Measurements from ENCODE around the gene NPIPA8. TPM values are rescaled to one million over a fixed set of nuclear protein-coding genes. Genes with fewer than 3 reads are reported as not detected.

NPIPA8 gene
- 1.6 and 10.4 TPM in 2 replicates for total RNA-seq

DNA sequence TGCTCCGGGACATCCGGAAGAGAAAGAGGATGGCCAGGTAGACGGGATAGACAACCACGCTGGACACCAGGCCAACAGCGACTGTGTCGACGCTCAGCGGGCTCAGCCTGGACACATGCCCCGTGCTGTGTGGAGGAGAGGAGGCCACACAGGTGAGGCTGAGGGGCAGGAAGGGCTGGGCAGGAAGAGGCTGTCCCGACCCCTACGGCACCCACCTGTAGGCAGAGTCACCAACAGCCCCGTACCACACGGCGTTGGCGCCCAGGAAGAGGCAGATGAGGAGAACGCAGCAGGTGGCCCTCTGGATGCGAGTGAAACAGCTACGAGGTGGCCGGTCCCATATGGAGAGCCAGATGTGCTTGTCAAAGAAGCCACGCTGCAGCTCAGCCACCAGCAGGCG is at the start of gene NPIPA8:
Gene NPIPA8, minus strand, starts transcription at position 101 of the 400 bp plus-strand sequence. CDS start 4,074 bp downstream, outside the sequence.

Other genes starting within 250 kb of the NPIPA8 start
- 156 and 263 TPM in 2 replicates for gene NOMO2, start 225.4 kb upstream of the NPIPA8 start, total RNA-seq

All from bladder microvascular endothelial cell (primary cell).